Peyer's patch (tissue), 4 donors: ENCODE results near the gene SLX4IP. TPM values are rescaled to one million over a fixed set of nuclear protein-coding genes. Genes with fewer than 3 reads are reported as not detected.

Experiments used
- DNase-seq, 3 donors: peaks; one replicate each; pipeline ENCODE4 v3.0.0-alpha.2; 2017 to 2019
- H3K27ac ChIP-seq, 4 donors: fragments of 200-600 bp; sonication (generic); one replicate each; pipeline ENCODE4 v1.5.1; 2016 to 2019
- H3K27me3 ChIP-seq, 2 donors: fragments of 200-600 bp; sonication (generic); one replicate each; pipeline ENCODE4 v1.5.1; 2019
- H3K36me3 ChIP-seq, 3 donors: fragments of 200-600 bp; sonication (generic); one replicate each; pipeline ENCODE4 v1.5.1; 2016 to 2019
- H3K4me1 ChIP-seq, 4 donors: fragments of 200-600 bp; sonication (generic); one replicate each; pipeline ENCODE4 v1.5.1; 2016 to 2019
- H3K4me3 ChIP-seq, 4 donors: fragments of 200-600 bp; sonication (generic); 1 replicate in 3 of 4; 2 replicates in 1 of 4; pipeline ENCODE4 v1.5.1; 2016 to 2019; ENCODE audit warnings: mild to moderate bottlenecking in 1 of 4
- H3K9me3 ChIP-seq, 4 donors: fragments of 200-600 bp; sonication (generic); one replicate each; pipeline ENCODE4 v1.5.1; 2016 to 2019; ENCODE audit warnings: mild to moderate bottlenecking in 1 of 4
- POLR2A ChIP-seq, 2 donors: fragments of 450-650 bp; IDR thresholded peaks; one replicate each; pipeline ENCODE4 v1.5.1; 2017; ENCODE audit warnings: antibody characterized with exemption in 2 of 2, mild to moderate bottlenecking in 2 of 2, moderate library complexity in 2 of 2
- total RNA-seq, 4 donors: library from RNA; depleted of rRNA; stranded (reverse); fragments of >200 nt; gene quantifications; one replicate each; pipeline ENCODE4 v1.1.0, GENCODE V29; 2016
- TF ChIP-seq, protein P1 (sequence below), 6 experiments: fragments of 450-650 bp in 4 of 6; fragments of 200-600 bp in 2 of 6; sonication (generic) in 1 of 6; IDR thresholded peaks; one replicate each; pipeline ENCODE4 v1.5.1; 2017 to 2019; ENCODE audit warnings: antibody characterized with exemption in 6 of 6, mild to moderate bottlenecking in 3 of 6, moderate library complexity in 1 of 6

SLX4IP gene
- total RNA-seq, 4 donors from 2014 or later = 6.1 to 9.0 (median 7.9) TPM

DNA sequence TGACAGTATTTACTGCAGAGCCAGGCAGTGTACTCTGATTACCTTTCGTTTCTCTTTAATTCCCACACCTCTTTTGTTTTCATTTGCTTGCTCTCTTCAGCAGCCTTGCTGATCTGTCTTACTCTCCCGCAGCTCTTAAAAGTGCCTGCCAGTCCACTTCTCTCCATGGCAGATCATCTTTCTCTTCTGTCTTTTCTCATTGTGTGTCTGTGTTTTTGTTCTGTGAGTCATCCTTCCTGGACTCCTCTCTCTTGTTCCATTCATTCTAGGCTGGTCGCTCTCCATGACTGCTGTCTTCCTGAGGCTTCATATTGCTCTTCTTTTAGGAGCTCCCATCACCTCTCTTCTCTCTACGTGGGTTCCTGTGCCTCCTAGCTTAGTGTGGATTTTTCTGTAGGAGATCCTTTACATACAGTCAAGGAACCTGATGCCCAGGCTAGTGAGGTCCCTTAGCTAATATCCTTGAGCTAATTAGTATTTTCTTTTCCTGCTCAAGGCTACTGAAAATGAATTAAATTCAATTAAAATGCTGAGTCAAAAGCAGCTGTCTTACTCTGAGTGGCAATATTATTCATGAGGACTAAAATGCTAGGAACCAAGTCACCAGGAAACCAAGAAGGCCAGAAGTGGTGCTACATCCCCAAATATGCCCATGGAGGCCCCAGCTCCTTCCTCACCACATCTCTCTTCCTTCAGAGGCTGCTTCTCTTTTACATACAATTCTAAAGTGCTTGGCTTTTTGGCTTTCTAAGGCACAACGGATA, 86.1 kb downstream of the SLX4IP start:
- DNase-seq = no peak
- H3K27me3 ChIP-seq = no peaks in the 10 kb centered on the region
- no peaks in the 10 kb centered on the region for H3K36me3 ChIP-seq
- no peak overlapping the region for H3K4me3 ChIP-seq
- H3K27ac ChIP-seq = no peak overlapping the region
- no peak for TF ChIP-seq POLR2A (IDR thresholded peaks at IDR 0.05)
- TF ChIP-seq, protein P1, sequence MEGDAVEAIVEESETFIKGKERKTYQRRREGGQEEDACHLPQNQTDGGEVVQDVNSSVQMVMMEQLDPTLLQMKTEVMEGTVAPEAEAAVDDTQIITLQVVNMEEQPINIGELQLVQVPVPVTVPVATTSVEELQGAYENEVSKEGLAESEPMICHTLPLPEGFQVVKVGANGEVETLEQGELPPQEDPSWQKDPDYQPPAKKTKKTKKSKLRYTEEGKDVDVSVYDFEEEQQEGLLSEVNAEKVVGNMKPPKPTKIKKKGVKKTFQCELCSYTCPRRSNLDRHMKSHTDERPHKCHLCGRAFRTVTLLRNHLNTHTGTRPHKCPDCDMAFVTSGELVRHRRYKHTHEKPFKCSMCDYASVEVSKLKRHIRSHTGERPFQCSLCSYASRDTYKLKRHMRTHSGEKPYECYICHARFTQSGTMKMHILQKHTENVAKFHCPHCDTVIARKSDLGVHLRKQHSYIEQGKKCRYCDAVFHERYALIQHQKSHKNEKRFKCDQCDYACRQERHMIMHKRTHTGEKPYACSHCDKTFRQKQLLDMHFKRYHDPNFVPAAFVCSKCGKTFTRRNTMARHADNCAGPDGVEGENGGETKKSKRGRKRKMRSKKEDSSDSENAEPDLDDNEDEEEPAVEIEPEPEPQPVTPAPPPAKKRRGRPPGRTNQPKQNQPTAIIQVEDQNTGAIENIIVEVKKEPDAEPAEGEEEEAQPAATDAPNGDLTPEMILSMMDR (IDR thresholded peaks at IDR 0.05) = no peak
- H3K4me1 ChIP-seq = peaks cover 0 to 4% (median 0%) of the 10 kb centered on the region in 4 donors
- H3K9me3 ChIP-seq = no peaks in the 10 kb centered on the region

DNA sequence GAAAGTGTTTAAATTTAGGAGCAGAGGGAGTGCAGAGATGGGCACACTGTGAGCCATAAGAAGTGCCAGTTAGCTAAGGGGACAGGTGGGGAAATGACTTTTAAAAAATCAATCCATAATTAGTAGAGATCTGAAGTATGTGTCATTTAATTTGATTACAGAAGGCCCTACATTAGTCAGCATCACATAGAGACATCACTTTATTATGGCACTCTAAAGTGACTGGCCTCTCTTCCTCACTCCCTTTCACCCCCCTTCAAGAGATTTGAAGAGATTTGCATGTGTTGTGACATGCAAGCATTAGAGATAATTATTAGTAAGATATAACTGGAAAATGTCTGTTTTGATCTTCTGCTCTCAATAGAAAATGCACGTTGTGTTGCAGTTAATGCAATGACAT, 86.7 kb downstream of the SLX4IP start:
- H3K27me3 ChIP-seq = no peaks in the 10 kb centered on the region
- H3K9me3 ChIP-seq = no peaks in the 10 kb centered on the region
- H3K4me1 ChIP-seq = peaks cover 0 to 4% (median 0%) of the 10 kb centered on the region in 4 donors
- no peaks in the 10 kb centered on the region for H3K36me3 ChIP-seq
- H3K27ac ChIP-seq = no peak overlapping the region
- H3K4me3 ChIP-seq = no peak overlapping the region
- DNase-seq = no peak
- no peak for TF ChIP-seq POLR2A (IDR thresholded peaks at IDR 0.05)
- TF ChIP-seq, protein P1 (IDR thresholded peaks at IDR 0.05) = no peak

DNA sequence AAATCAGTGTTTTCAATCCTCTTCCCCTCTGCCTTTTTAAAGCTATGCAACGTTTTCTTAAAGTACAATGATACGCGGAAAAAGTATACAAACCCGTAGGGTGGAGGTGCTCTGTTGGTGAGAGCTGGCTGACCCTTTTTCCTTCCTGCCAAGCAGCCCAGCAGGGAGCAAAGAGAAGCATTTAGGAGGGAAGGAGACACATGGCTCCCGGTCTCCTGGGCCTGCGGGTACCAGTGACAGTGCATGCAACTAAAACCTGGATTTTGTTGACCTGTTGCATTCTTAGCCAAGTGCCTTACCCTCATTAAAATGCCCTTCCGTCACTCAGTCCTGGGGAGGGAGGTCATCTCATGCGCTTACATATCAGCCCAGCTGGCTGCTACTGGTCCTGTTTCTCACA, 87.2 kb downstream of the SLX4IP start:
- Histone ChIP-seq H3K9me3 (no peaks in the 10 kb centered on the region), H3K27ac (no peak overlapping the region), H3K27me3 (no peaks in the 10 kb centered on the region), H3K36me3 (no peaks in the 10 kb centered on the region), H3K4me3 (no peak overlapping the region), H3K4me1 (peaks cover 0 to 4% (median 0%) of the 10 kb centered on the region in 4 donors)
- no peak for DNase-seq
- TF ChIP-seq, protein P1 (IDR thresholded peaks at IDR 0.05) = no peak
- TF ChIP-seq POLR2A (IDR thresholded peaks at IDR 0.05) = no peak

DNA sequence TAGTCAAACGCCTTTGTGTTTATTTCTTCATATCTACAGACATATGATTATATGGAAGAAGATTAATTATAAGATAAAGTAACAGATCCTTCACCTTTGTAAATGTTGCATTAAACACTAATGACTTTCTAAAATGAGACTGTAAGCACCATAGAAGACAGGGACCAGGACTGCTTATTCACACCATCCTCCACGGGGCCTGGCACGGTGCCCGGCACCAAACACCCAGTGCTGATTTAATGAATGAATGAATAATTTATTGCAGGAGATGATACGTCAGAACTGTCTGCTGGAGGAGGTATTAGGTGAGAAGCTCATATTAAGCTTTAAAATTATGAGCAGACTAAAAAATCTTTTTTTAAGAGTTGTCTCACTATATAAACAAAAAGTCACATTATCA, 88.3 kb downstream of the SLX4IP start:
- DNase-seq = no peak
- Histone ChIP-seq H3K27me3 (no peaks in the 10 kb centered on the region), H3K27ac (peak overlapping the region in 1 of 4 donors; percentile 73), H3K36me3 (no peaks in the 10 kb centered on the region), H3K4me3 (no peak overlapping the region), H3K9me3 (no peaks in the 10 kb centered on the region), H3K4me1 (peaks cover 0 to 4% (median 0%) of the 10 kb centered on the region in 4 donors)
- no peak for TF ChIP-seq POLR2A (IDR thresholded peaks at IDR 0.05)

DNA sequence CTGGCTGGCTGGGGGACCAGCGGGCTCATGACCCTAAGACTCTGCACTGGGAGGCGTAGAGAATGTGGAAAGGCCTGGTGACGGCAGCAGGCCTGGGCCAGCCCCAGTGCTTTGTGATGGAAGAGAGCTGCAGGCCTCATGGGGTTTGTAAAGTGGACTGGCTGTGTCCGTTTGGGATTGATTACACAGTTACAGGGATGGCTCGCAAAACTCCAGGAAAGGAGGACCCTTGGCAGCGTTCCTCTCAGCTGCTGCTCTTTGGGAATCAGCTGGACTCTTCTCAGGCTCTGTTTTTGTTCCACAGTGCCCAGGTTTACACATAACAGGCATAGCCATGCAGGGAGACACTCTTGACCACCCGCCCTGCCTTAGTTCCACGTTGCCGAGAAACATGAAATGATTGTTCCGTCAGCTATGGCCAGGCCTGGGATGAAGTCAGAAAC, 89.0 kb downstream of the SLX4IP start:
- no peaks in the 10 kb centered on the region for H3K36me3 ChIP-seq
- TF ChIP-seq POLR2A (IDR thresholded peaks at IDR 0.05) = no peak
- TF ChIP-seq, protein P1 (IDR thresholded peaks at IDR 0.05) = no peak
- no peaks in the 10 kb centered on the region for H3K27me3 ChIP-seq
- H3K9me3 ChIP-seq = no peaks in the 10 kb centered on the region
- no peak overlapping the region for H3K4me3 ChIP-seq
- peak in 2 of 3 donors; percentile 53 to 71 for DNase-seq
- H3K4me1 ChIP-seq = peaks cover 0 to 4% (median 0%) of the 10 kb centered on the region in 4 donors
- H3K27ac ChIP-seq = peak overlapping the region in 2 of 4 donors; percentile 45 to 73

DNA sequence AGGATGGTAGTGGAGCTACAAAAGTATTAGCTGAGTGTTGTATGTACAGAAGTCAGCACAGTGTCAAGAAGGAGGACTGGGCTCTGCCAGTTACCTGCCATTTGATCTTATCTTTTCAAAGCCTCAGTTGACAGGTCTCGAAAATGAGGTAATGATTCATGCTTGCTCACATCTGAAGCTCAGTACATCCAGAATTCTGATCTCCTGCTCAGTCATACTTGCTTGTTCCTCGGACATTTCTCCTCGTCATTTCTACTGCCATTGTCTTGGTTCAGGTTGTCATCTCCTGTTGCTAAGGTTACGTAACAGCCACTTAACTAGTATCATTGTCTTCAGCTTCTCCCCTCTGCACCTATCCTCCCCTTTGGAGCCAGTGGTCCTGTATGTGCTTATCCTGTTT, 89.5 kb downstream of the SLX4IP start:
- Histone ChIP-seq H3K27me3 (no peaks in the 10 kb centered on the region), H3K27ac (peak overlapping the region in 2 of 4 donors; percentile 45 to 73), H3K36me3 (no peaks in the 10 kb centered on the region), H3K4me1 (peaks cover 0 to 4% (median 0%) of the 10 kb centered on the region in 4 donors), H3K4me3 (no peak overlapping the region), H3K9me3 (no peaks in the 10 kb centered on the region)
- DNase-seq = no peak
- TF ChIP-seq, protein P1 (IDR thresholded peaks at IDR 0.05) = no peak
- TF ChIP-seq POLR2A (IDR thresholded peaks at IDR 0.05) = no peak
